KMS-11 (cell line): ENCODE results near the gene UBN2.

ENCODE experiments used
- H2AFZ ChIP-seq: fragments of 200-600 bp; sonication (generic); 2 replicates; pipeline ENCODE4 v1.6.1; 2016; ENCODE audit warnings: antibody characterized with exemption, mixed run types, low read depth
- H3K27ac ChIP-seq: fragments of 200-600 bp; sonication (generic); 2 replicates; pipeline ENCODE4 v1.6.1; 2016; ENCODE audit warnings: mild to moderate bottlenecking, mixed run types
- H3K27me3 ChIP-seq: fragments of 200-600 bp; sonication (generic); 2 replicates; pipeline ENCODE4 v1.6.1; 2017; ENCODE audit warnings: mild to moderate bottlenecking, low read depth, mixed run types, moderate library complexity; ENCODE audit not compliant: insufficient read depth
- H3K36me3 ChIP-seq: fragments of 200-600 bp; sonication (generic); 2 replicates; pipeline ENCODE4 v1.6.1; 2017; ENCODE audit warnings: mild to moderate bottlenecking, mixed run types; ENCODE audit not compliant: insufficient read depth
- H3K4me1 ChIP-seq: fragments of 200-600 bp; sonication (generic); 2 replicates; pipeline ENCODE4 v1.6.1; 2016; ENCODE audit warnings: mild to moderate bottlenecking, low read depth, mixed run types; ENCODE audit not compliant: poor library complexity, severe bottlenecking
- H3K4me2 ChIP-seq: fragments of 200-600 bp; sonication (generic); 2 replicates; pipeline ENCODE4 v1.7.0; 2016; ENCODE audit warnings: mild to moderate bottlenecking, mixed run types
- H3K4me3 ChIP-seq: fragments of 200-600 bp; sonication (generic); IDR thresholded peaks from 2 replicates; pipeline ENCODE4 v1.6.1; 2017; ENCODE audit warnings: low read depth, low read length, mixed read lengths; ENCODE audit not compliant: insufficient read depth
- H3K79me2 ChIP-seq: fragments of 200-600 bp; sonication (generic); 2 replicates; pipeline ENCODE4 v1.6.1; 2016; ENCODE audit warnings: low read depth, mixed run types; ENCODE audit not compliant: insufficient read depth
- H3K9ac ChIP-seq: fragments of 200-600 bp; sonication (generic); 2 replicates; pipeline ENCODE4 v1.6.1; 2016; ENCODE audit warnings: mild to moderate bottlenecking, mixed run types
- H4K20me1 ChIP-seq: fragments of 200-600 bp; sonication (generic); 2 replicates; pipeline ENCODE4 v1.6.1; 2016; ENCODE audit warnings: mild to moderate bottlenecking, mixed run types; ENCODE audit not compliant: insufficient read depth
- TF ChIP-seq, protein P1 (sequence below): fragments of 200-600 bp; sonication (generic); conservative IDR thresholded peaks from 2 replicates; pipeline ENCODE4 v1.6.1; 2017; ENCODE audit warnings: low read depth, mild to moderate bottlenecking, antibody characterized with exemption, low read length, moderate library complexity, mixed read lengths

The UBN2 gene

GRCh38 chr7:139334399-139335150 is 103.5 kb downstream of the UBN2 start:
- no peak overlapping the region for H2AFZ ChIP-seq

DNA sequence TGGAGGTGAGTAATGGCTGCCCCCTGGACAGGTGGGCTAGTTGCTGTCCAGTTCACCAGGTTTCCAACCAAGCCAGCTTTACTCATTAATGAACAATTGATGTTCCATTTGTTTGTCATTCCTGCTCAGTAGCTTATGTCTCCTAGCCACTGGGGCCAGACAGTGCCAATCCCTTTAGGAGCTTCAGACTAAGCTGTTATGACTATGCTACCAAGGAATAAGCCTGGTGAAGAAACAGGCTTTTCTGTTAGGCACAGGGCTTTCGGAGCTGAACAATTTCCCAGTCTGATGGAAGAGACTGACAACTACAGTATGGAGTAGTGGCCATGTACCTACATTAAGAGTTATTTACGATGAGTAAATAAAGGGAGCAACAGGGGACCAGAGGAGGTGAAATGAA is 108.0 kb downstream of the UBN2 start:
- Histone ChIP-seq H3K27me3 (no peaks in the 10 kb centered on the region), H3K27ac (no peak overlapping the region), H3K79me2 (peaks cover 20% of the 10 kb centered on the region), H3K9ac (no peak overlapping the region), H3K4me3 (no peak overlapping the region), H3K4me1 (peaks cover 12% of the 10 kb centered on the region), H4K20me1 (no peaks in the 10 kb centered on the region), H3K4me2 (no peak overlapping the region), H2AFZ (peak overlapping the region; percentile 90), H3K36me3 (no peaks in the 10 kb centered on the region)
- TF ChIP-seq, protein P1, sequence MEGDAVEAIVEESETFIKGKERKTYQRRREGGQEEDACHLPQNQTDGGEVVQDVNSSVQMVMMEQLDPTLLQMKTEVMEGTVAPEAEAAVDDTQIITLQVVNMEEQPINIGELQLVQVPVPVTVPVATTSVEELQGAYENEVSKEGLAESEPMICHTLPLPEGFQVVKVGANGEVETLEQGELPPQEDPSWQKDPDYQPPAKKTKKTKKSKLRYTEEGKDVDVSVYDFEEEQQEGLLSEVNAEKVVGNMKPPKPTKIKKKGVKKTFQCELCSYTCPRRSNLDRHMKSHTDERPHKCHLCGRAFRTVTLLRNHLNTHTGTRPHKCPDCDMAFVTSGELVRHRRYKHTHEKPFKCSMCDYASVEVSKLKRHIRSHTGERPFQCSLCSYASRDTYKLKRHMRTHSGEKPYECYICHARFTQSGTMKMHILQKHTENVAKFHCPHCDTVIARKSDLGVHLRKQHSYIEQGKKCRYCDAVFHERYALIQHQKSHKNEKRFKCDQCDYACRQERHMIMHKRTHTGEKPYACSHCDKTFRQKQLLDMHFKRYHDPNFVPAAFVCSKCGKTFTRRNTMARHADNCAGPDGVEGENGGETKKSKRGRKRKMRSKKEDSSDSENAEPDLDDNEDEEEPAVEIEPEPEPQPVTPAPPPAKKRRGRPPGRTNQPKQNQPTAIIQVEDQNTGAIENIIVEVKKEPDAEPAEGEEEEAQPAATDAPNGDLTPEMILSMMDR: no peak

More at GRCh38 chr7:139334399-139335150, 103.5 kb downstream of the UBN2 start:
- H4K20me1 ChIP-seq: no peaks in the 10 kb centered on the region
- no peaks in the 10 kb centered on the region for H3K36me3 ChIP-seq
- H3K27ac ChIP-seq: no peak overlapping the region
- no peak overlapping the region for H3K4me3 ChIP-seq
- TF ChIP-seq, protein P1: no peak
- no peaks in the 10 kb centered on the region for H3K79me2 ChIP-seq
- H3K27me3 ChIP-seq: no peaks in the 10 kb centered on the region
- no peak overlapping the region for H3K9ac ChIP-seq
- H3K4me2 ChIP-seq: no peak overlapping the region
- peaks cover 4% of the 10 kb centered on the region for H3K4me1 ChIP-seq

- H3K36me3 ChIP-seq: no peaks in the 10 kb centered on the region
- TF ChIP-seq, protein P1: no peak
- H3K4me2 ChIP-seq: peak overlapping the region; percentile 22; the same call in 1 of the 2 replicates
- no peaks in the 10 kb centered on the region for H3K27me3 ChIP-seq
- peak overlapping the region; percentile 96; the same call in 1 of the 2 replicates for H3K9ac ChIP-seq
- H3K4me1 ChIP-seq: peaks cover 12% of the 10 kb centered on the region
- peaks cover 20% of the 10 kb centered on the region for H3K79me2 ChIP-seq
- H2AFZ ChIP-seq: peak overlapping the region; percentile 90
- peak overlapping the region; percentile 95 for H3K27ac ChIP-seq
- H4K20me1 ChIP-seq: no peaks in the 10 kb centered on the region
- no peak overlapping the region for H3K4me3 ChIP-seq
Measured at GRCh38 chr7:139339698-139340036, 108.6 kb downstream of the UBN2 start.

DNA sequence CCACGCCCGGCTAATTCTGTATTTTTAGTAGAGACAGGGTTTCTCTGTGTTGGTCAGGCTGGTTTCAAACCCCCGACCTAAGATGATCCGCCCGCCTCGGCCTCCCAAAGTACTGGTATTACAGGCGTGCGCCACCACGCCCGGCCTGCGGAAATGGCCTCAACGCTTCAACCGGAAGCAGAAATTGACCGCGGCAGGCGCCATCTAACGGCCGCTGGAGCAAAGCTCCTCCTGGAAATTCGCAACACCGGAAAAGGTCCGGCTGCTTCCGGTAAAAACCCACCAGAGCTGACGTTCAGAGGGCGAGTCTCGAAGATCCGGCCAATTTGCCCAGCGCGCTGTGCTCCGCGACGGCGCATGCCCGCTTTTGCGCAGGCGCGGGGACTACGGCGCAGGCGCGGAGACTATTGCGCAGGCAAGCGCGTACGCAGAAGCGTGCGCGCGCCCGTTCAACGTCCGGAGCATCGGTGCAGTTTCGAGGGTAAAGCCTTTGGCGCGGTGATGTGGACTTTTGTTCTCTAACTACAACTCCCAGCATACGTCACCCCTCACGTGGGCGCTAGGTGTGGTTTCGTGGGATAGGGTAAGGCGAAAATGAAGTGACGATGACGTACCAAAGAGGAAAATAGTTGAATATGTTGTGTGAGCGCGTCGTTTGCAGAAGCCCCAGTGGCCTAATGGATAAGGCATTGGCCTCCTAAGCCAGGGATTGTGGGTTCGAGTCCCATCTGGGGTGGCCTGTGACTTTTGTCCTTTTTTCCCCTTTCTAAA is 109.2 kb downstream of the UBN2 start:
- H3K27me3 ChIP-seq: no peaks in the 10 kb centered on the region
- peak overlapping the region; percentile 90 for H2AFZ ChIP-seq
- H3K36me3 ChIP-seq: no peaks in the 10 kb centered on the region
- H3K4me3 ChIP-seq: peak overlapping the region; percentile 4
- H3K4me2 ChIP-seq: peak overlapping the region; percentile 90
- peaks cover 12% of the 10 kb centered on the region for H3K4me1 ChIP-seq
- peak overlapping the region; percentile 96 for H3K9ac ChIP-seq
- H3K79me2 ChIP-seq: peaks cover 20% of the 10 kb centered on the region
- H4K20me1 ChIP-seq: no peaks in the 10 kb centered on the region
- TF ChIP-seq, protein P1: peak; percentile 82
- peak overlapping the region; percentile 95 for H3K27ac ChIP-seq
